ENCODE data around the gene CARD11.

Gene CARD11

DNA sequence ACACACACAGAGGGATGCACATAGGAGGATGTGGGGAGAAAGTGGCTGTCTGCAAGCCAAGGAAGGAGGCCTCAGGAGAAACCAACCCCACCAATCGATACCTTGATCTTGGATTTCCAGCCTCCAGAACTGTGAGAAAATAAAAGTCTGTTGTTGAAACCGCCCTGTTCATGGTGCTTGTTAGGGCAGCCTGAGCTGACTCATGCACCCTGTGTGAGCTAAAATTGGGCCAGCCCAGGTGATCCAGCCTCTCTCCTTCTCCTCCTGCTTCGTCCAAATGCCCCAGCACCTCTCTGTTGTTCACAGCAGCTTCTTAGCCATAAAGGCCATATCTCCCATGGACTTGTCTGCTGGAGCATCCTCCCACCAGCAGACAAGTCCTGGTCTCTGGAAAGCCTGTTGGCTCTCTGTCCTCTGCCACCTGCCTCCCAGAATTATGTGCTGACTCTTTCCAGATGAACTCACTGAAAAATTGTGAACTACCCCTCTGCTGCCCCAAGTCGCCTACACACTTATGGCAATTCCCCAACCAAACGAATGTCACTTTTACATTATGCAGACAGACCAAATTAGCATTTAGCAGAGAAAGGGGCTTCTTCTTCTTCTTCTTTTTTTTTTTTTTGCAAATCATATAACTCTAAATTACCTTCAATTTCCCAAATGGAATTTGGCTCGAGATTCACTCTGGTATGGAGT lies 30.2 kb upstream of the CARD11 start:
- peaks cover under 1% of the 10 kb centered on the region for H3K9me3 ChIP-seq (ENCODE audit: low read length)
- no peak overlapping the region for H3K4me3 ChIP-seq (ENCODE audit: low read length)
- H2AFZ ChIP-seq (ENCODE audit: low read depth, low read length): no peak overlapping the region
- no peaks in the 10 kb centered on the region for H3K36me3 ChIP-seq (ENCODE audit: insufficient read depth, low read length)
- H3K4me1 ChIP-seq (ENCODE audit: insufficient read depth, low read length): peaks cover 6% of the 10 kb centered on the region
- H3K27me3 ChIP-seq (ENCODE audit: insufficient read depth, low read length): no peaks in the 10 kb centered on the region

DNA sequence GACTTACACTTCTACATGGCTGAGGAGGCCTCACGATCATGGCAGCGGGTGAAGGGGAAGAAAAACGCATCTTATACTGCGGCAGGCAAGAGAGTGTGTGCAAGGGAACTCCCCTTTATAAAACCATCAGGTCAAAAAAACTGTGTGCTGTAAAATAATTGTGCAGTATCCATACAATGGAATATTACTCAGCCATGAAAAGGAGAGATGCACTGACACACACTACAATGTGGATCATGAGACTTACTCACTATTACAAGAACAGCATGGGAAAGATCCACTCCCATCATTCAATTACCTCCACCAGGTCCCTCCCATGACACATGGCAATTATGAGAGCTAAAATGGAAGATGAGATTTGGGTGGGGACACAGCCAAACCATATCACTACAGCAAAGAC lies 27.2 kb upstream of the CARD11 start:
- Histone ChIP-seq H3K36me3 (ENCODE audit: insufficient read depth, low read length) (no peaks in the 10 kb centered on the region), H3K4me3 (ENCODE audit: low read length) (no peak overlapping the region), H3K9me3 (ENCODE audit: low read length) (peaks cover 2% of the 10 kb centered on the region), H3K27me3 (ENCODE audit: insufficient read depth, low read length) (no peaks in the 10 kb centered on the region), H2AFZ (ENCODE audit: low read depth, low read length) (no peak overlapping the region), H3K4me1 (ENCODE audit: insufficient read depth, low read length) (peaks cover 9% of the 10 kb centered on the region)

- no peaks in the 10 kb centered on the region for H3K36me3 ChIP-seq (ENCODE audit: insufficient read depth, low read length)
- no peak overlapping the region for H2AFZ ChIP-seq (ENCODE audit: low read depth, low read length)
- peaks cover 9% of the 10 kb centered on the region for H3K4me1 ChIP-seq (ENCODE audit: insufficient read depth, low read length)
- H3K9me3 ChIP-seq (ENCODE audit: low read length): peaks cover 2% of the 10 kb centered on the region
- H3K27me3 ChIP-seq (ENCODE audit: insufficient read depth, low read length): no peaks in the 10 kb centered on the region
- no peak overlapping the region for H3K4me3 ChIP-seq (ENCODE audit: low read length)
Observed at GRCh38 chr7:3069771-3070449, 26.2 kb upstream of the CARD11 start.

GRCh38 chr7:3068530-3068929 lies 24.9 kb upstream of the CARD11 start:
- Histone ChIP-seq H2AFZ (ENCODE audit: low read depth, low read length) (no peak overlapping the region), H3K27me3 (ENCODE audit: insufficient read depth, low read length) (no peaks in the 10 kb centered on the region), H3K4me1 (ENCODE audit: insufficient read depth, low read length) (peaks cover 3% of the 10 kb centered on the region), H3K4me3 (ENCODE audit: low read length) (no peak overlapping the region), H3K36me3 (ENCODE audit: insufficient read depth, low read length) (no peaks in the 10 kb centered on the region), H3K9me3 (ENCODE audit: low read length) (peaks cover 2% of the 10 kb centered on the region)

DNA sequence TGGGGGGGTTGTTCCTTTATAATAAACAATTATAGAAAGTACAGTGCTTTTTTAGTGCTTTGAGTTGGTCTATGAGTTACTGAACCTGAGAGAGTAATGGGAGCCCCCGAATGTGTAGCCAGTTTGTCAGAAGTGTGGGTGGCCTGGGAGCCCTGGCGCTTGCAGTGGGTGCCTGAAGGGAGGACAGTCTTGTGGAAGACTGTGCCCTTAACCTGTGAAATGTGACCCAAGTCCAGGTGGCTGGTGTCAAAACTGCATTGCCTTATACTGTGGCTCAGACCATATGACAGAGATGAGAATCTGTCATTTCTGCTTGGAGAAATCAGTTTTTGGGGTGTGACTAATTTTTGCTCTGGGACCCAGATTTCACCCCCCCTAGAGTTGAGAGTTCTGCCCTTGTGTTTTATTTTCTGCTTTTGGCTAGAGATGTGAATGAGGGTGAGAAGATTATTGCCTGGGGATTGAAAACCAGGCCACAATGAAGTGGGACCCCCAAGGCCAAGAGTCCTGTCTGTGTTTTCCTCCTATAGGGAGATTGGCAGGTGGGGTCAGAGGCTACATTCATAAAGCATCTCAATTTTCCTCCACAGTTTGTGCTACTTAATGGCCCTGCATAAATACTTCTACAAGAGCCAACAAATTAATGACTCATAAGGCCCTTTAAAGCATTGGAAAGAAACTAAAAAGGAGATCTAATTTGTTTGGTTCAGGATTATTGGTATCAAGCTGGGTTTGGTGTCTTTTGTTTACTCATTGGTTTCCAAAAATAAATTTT lies 24.1 kb upstream of the CARD11 start:
- Histone ChIP-seq H3K9me3 (ENCODE audit: low read length) (peaks cover 2% of the 10 kb centered on the region), H3K36me3 (ENCODE audit: insufficient read depth, low read length) (no peaks in the 10 kb centered on the region), H3K4me1 (ENCODE audit: insufficient read depth, low read length) (peaks cover 3% of the 10 kb centered on the region), H3K4me3 (ENCODE audit: low read length) (no peak overlapping the region), H2AFZ (ENCODE audit: low read depth, low read length) (no peak overlapping the region), H3K27me3 (ENCODE audit: insufficient read depth, low read length) (no peaks in the 10 kb centered on the region)

GRCh38 chr7:3067193-3067592 lies 23.5 kb upstream of the CARD11 start:
- Histone ChIP-seq H3K36me3 (ENCODE audit: insufficient read depth, low read length) (no peaks in the 10 kb centered on the region), H3K27me3 (ENCODE audit: insufficient read depth, low read length) (no peaks in the 10 kb centered on the region), H3K4me3 (ENCODE audit: low read length) (no peak overlapping the region), H2AFZ (ENCODE audit: low read depth, low read length) (no peak overlapping the region), H3K4me1 (ENCODE audit: insufficient read depth, low read length) (peaks cover 5% of the 10 kb centered on the region), H3K9me3 (ENCODE audit: low read length) (peaks cover 2% of the 10 kb centered on the region)

- Histone ChIP-seq H2AFZ (ENCODE audit: low read depth, low read length) (no peak overlapping the region), H3K36me3 (ENCODE audit: insufficient read depth, low read length) (no peaks in the 10 kb centered on the region), H3K9me3 (ENCODE audit: low read length) (peaks cover 2% of the 10 kb centered on the region), H3K4me1 (ENCODE audit: insufficient read depth, low read length) (peaks cover 5% of the 10 kb centered on the region), H3K4me3 (ENCODE audit: low read length) (no peak overlapping the region), H3K27me3 (ENCODE audit: insufficient read depth, low read length) (no peaks in the 10 kb centered on the region)
Observed at GRCh38 chr7:3066506-3066905, 22.8 kb upstream of the CARD11 start.

- Histone ChIP-seq H3K4me3 (ENCODE audit: low read length) (no peak overlapping the region), H3K36me3 (ENCODE audit: insufficient read depth, low read length) (no peaks in the 10 kb centered on the region), H3K9me3 (ENCODE audit: low read length) (peaks cover 2% of the 10 kb centered on the region), H3K27me3 (ENCODE audit: insufficient read depth, low read length) (no peaks in the 10 kb centered on the region), H3K4me1 (ENCODE audit: insufficient read depth, low read length) (peaks cover 5% of the 10 kb centered on the region), H2AFZ (ENCODE audit: low read depth, low read length) (no peak overlapping the region)
Observed at GRCh38 chr7:3065724-3066143, 22.1 kb upstream of the CARD11 start.

- Histone ChIP-seq H3K4me3 (ENCODE audit: low read length) (no peak overlapping the region), H3K9me3 (ENCODE audit: low read length) (peaks cover 2% of the 10 kb centered on the region), H3K27me3 (ENCODE audit: insufficient read depth, low read length) (no peaks in the 10 kb centered on the region)
Observed at GRCh38 chr7:3064067-3064466, 20.4 kb upstream of the CARD11 start.

DNA sequence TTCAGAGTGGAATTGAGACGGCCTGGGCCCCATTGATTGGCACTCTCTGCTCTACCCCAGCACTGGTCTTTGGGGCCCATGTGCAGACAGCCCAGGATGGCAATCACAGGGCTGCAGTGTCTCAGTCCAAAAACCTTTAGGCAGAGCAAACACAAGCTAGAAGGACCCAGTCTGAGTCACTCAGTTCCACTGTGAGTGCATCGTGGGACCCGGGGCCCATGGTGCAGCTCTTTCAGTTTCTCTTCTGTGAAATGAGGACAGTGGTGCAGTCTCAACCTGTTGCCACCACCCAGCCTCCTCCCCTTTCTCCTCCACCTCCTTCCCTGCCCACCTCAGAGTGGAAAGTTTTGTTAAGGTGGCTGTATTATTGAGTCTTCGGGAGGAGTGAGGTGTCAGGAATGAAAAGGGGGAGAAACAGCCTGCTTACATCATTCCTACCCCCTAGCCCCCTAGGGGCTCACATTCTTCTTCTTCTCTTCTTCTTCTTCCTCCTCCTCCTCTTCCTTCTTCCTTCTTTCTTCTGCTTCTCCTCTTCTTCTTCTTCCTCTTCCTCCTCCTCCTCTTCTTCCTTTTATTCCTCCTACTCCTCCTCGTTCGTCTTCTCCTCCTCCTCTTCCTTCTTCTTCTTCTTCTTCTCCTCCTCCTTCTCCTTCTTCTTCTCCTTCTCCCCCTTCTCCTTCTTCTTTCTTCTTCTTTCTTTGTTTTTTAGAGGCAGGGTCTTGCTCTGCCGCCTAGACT lies 19.5 kb upstream of the CARD11 start:
- Histone ChIP-seq H3K4me1 (ENCODE audit: insufficient read depth, low read length) (peaks cover 5% of the 10 kb centered on the region), H3K9me3 (ENCODE audit: low read length) (no peaks in the 10 kb centered on the region), H2AFZ (ENCODE audit: low read depth, low read length) (no peak overlapping the region), H3K4me3 (ENCODE audit: low read length) (no peak overlapping the region), H3K36me3 (ENCODE audit: insufficient read depth, low read length) (no peaks in the 10 kb centered on the region), H3K27me3 (ENCODE audit: insufficient read depth, low read length) (no peaks in the 10 kb centered on the region)

More at GRCh38 chr7:3064067-3064466, 20.4 kb upstream of the CARD11 start:
- peaks cover 5% of the 10 kb centered on the region for H3K4me1 ChIP-seq (ENCODE audit: insufficient read depth, low read length)
- H2AFZ ChIP-seq (ENCODE audit: low read depth, low read length): no peak overlapping the region
- H3K36me3 ChIP-seq (ENCODE audit: insufficient read depth, low read length): no peaks in the 10 kb centered on the region

GRCh38 chr7:3057066-3057420 lies 13.4 kb upstream of the CARD11 start:
- no peaks in the 10 kb centered on the region for H3K27me3 ChIP-seq (ENCODE audit: insufficient read depth, low read length)
- no peaks in the 10 kb centered on the region for H3K36me3 ChIP-seq (ENCODE audit: insufficient read depth, low read length)
- no peaks in the 10 kb centered on the region for H3K4me1 ChIP-seq (ENCODE audit: insufficient read depth, low read length)
- no peaks in the 10 kb centered on the region for H3K9me3 ChIP-seq (ENCODE audit: low read length)
- no peak overlapping the region for H2AFZ ChIP-seq (ENCODE audit: low read depth, low read length)
- H3K4me3 ChIP-seq (ENCODE audit: low read length): no peak overlapping the region

DNA sequence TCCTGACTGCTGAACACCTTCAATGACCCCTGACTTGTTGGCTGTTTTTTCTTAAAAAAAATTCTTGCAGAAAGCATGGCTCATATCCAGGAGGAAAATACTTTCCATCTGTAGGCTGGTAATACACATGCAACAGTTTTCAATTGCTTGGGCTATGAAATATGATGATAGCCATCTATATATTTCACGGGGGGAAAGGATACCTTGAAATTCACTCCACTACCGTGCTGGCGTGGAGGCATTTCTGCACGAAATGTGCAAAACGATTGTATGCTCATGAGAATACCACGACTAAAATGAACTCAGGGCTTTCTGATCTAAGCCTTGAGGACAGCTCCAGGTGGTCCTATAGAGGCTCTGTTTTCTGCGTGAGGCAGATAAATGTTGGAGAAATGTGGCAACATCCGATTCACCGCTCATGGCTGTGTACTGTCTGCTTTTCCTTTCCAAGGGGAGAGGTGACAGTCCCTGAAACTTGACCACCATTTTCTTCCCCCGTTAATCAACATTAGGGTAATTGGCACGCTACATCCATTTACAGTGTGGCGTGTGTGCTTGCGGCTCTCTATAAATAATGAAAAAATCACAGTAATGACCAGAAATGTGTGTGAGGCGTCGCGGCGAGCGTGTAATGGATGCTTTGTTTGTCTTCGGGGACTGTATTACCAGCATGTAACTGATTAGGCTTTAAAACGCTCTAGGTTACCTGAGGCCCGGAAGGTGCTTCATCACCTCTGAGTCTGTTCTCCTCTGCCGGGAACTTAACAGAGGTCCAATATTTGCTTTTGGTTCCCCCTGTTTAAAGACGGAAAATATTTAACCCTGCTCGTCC lies 12.8 kb upstream of the CARD11 start:
- no peaks in the 10 kb centered on the region for H3K27me3 ChIP-seq (ENCODE audit: insufficient read depth, low read length)

More for the DNA sequence above, 12.8 kb upstream of the CARD11 start:
- no peaks in the 10 kb centered on the region for H3K4me1 ChIP-seq (ENCODE audit: insufficient read depth, low read length)
- no peaks in the 10 kb centered on the region for H3K36me3 ChIP-seq (ENCODE audit: insufficient read depth, low read length)
- H2AFZ ChIP-seq (ENCODE audit: low read depth, low read length): no peak overlapping the region
- no peaks in the 10 kb centered on the region for H3K9me3 ChIP-seq (ENCODE audit: low read length)
- H3K4me3 ChIP-seq (ENCODE audit: low read length): no peak overlapping the region

Data from neuron (in vitro differentiated cells).